OCI-M2 (cell line): ENCODE results near the gene PKDREJ.
"Not testable (repeated sequence)": the region's sequence is repeated elsewhere in the genome, so short reads cannot be mapped to it uniquely, and the experiment has no call there.

Experiments used
- DNase-seq: peaks from one replicate; lab custom pipeline; 2025; ENCODE audit not compliant: unreplicated experiment; lab: John Stamatoyannopoulos, UW

PKDREJ gene

DNA sequence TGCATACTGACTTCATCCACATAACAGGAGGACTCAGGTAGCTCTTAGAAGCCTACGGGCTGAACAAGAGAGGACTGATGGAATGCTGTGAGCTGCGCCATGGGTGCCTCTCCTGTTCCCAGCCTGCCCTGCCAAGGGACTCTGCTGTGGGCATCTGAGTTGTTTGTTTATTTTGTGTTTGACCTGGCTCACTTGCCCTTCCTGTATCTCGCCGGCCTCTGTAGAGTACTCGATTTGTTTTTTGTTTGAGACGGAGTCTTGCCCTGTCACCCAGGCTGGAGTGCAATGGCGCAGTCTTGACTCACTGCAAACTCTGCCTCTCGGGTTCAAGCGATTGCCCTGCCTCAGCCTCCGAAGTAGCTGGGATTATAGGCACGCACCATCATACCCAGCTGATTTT, 6.4 kb upstream of the PKDREJ start:
- no peak for DNase-seq

DNA sequence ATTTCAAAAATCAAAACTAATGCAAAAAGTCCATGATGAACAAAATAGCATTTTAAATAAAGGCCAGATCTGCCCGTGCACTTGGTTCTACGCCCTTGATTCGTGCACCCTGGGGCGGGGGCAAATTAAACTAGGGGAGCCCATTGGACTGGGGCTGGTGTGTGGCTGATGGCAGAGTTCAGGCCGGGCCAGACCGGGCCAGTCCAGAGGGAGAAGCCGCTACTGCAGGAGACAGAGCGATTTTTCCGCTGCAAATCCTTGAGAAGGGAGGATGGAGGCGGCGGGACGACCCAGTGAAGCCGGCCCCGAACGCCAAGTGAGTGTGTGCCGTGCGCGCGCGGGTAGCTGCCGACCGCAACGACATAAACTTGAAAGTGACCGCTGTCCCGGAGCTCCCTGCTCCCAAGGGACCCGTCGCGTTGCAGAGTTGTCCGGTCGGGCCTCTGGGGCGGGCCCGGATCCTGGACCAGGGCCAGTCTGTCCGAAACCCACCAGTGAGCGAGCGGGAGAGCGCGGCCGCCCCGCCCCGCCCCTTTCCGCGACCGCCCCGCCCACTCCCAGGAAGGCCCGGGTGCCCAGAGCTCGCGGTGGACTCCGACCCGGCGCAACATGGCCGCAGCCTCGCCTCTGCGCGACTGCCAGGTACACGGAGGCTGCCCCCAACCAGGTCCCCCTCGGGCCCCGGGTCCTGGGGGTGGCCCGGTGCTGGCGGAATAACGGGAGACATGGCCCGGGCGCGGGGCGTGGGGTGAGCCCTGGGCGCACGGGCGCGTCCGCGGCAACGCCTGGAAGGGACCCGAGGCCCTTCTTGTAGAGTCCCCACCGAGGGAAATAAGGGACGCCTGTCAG, 4.5 kb upstream of the PKDREJ start, which contains the start of gene TTC38:
Gene TTC38 (plus strand): TSS at position 578 of the 849 bp plus-strand sequence. CDS start 32 bp downstream, at position 610.
- no peak for DNase-seq

DNA sequence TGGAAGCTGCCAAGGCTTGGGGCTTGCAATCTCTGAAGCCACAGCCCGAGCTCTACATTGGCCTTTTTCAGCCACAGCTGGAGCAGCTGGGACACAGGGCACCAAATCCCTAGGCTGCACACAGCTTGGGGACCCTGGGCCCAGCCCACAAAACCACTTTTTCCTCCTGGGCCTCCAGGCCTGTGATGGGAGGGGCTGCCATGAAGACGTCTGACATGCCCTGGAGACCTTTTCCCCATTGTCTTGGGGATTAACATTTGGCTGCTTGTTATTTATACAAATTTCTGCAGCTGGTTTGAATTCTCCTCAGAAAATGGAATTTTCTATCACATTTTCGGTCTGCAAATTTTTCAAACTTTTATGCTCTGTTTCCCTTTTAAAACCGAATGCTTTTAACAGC, 2.5 kb upstream of the PKDREJ start:
- not testable (repeated sequence) for DNase-seq

DNA sequence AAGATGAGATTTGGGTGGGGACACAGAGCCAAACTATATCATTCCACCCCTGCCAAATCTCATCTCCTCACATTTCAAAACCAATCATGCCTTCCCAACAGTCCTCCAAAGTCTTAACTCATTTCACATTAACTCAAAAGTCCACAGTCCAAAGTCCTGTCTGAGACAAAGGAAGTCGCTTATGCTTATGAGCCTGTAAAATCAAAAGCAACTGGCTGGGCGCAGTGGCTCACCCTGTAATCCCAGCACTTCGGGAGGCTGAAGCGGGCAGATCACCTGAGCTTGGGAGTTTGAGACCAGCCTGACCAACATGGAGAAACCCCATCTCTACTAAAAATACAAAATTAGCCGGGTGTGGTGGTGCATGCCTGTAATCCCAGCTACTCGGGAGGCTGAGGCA, 1.4 kb upstream of the PKDREJ start:
- not testable (repeated sequence) for DNase-seq

DNA sequence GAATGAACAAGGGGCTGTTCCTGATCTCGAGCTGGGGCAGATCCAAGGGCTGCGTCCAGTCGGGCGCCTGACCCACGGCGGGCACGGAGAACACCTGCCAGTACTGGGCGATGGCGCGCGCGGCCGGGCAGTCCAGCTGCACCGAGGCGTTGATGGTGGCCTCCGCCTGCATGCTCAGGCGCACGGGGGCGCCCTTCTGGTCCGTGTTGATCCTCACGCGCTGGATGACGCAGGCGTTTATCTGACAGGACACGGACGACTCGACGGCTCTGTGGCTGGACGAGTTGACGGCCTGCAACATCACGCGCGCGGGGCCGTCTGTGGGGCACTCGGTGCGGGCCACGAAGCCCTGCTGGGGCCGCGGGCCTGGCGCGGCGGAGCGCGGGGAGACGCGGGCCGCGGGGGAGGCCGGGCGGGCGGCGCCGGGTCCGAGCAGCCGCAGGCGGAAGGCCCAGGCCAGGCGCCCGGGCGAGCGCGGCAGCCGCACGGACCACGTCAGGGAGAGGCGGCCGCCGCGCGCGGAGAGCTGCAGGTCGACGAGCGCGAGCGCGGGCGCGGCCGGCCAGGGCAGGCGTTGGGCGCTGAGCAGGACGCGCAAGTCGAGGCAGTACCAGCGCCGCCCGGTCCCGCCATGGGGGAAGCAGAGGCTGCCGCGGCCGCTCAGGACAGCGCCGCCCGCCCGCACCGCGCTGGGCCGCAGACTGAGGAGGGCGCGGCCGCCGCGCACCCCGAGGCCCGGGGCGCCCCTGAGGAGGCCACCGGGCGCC, 511 bp downstream of the PKDREJ start:
- no peak for DNase-seq

DNA sequence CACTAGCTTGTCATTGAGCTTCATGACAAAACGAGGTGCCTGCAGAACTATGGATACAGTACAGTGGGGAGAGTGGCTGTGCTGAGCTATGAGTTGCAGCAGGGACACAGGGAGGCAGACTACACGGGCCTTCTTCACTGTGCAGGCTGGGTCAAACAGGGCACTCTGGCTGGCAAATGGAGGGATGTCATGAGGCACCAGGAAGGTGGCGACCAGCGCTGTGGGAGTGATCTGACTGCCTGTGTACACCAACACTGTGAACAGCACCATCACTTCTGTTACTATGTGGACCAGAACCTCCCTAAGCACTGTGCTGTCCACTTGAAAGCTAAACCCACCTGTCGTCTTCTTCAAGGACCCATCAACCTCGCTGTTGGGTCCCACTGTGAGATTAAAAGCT, 3.1 kb downstream of the PKDREJ start:
- DNase-seq = no peak

DNA sequence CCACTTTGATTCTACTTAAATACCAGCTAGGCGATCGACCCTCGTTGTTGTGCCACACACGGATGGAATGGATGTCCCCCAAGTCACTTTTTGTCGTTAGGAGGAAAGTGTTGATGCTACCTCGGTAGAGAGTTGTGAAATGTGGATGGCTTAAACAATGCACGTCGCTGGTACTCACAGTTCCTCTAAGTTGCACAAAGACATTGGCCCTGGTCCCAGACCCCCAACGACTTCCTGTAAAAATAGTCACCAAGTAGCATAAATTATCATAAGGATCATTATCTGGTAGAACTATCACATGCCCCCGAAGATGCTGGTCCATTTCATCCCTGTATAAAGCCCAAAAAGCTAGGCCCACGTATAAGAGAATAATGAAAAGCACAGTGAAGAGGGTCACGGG, 3.8 kb downstream of the PKDREJ start:
- no peak for DNase-seq

DNA sequence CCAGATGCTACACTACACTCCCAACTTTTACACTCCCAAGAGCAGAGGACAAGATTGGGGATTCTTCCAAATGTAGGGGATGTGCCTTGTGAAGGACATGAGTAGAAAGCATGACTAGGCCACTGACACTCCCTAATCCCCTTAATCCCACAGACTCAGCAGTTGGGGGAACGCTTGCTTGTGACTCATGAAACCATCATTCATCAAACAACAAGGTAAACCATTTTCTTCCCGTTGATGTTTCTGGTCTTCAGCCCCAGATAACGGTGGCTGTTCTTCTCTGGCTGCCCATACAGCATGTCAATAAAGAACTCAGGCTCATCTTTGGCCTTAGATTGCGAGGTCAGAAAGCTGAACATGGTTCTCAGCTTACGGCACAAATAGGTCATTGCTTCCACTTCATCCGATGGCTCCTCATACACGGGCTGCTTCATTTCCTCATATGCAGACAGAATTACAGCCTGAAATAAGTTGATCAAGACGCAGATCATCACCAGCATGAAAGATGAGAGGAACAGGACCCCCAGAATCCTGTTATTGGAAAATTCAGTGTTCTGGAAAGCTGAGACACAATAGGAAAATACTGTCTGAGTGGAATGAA, 6.7 kb downstream of the PKDREJ start:
- no peak for DNase-seq

DNA sequence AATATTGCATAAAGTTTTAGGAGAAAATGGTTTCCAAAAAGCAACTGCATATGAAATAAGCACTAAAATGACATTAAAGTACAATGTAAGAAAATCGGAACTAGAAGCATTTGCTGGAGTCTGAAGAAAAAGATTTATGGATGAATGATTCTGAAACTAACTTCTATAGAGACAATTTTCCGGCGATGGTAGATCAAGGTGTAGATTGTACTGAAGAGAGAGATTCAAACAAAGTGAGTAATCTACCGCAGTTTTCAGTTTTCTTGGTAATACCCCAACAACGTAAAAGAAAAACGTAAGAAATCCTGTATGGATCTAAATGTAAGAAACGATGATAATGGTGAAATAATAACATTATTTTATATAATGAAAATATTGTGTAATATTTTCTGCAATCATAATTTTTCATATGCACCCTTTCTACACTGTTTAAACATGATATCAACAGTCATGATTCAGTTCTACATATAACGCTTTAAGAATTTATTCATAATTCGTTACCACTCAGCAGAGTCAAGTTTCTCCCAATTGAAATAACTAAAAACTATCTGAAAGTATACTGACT, 11.2 kb downstream of the PKDREJ start:
- DNase-seq = no peak

DNA sequence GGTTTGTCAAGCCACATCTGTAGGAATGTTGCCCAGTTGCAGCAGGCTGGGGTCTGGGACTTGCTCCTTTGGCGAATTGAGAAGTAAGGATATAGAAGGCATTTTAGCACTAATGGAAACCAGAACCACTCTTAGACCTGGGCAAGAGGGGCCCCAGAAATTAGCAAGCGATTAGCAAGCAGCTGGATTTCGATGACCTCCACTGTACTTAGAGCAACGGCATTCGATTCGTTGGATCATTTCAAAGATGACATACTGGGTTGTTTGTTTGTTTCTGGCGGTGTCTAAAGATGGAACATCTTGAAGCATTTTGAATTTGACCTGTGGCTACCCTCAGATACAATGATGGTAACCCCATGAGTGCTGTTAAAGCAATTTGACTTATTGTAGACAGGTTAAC, 11.9 kb downstream of the PKDREJ start:
- no peak for DNase-seq

DNA sequence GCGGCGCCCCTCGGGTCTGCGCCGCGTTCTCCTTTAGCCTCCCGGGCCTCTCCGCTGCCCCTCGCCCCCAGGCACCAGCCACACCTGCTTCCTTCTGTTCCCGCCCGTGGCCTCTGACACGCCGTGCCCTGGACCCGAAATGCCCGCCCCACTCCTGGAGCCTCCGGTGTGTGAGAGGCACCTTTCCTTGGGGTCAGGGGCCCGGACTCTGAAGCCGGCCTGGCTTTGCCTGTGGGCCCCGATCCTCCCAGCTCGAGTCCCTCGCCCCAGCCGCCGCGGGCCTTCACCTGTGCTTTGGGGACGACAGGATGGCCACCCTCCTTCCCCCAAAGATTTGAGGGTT, 12.4 kb downstream of the PKDREJ start:
- no peak for DNase-seq

DNA sequence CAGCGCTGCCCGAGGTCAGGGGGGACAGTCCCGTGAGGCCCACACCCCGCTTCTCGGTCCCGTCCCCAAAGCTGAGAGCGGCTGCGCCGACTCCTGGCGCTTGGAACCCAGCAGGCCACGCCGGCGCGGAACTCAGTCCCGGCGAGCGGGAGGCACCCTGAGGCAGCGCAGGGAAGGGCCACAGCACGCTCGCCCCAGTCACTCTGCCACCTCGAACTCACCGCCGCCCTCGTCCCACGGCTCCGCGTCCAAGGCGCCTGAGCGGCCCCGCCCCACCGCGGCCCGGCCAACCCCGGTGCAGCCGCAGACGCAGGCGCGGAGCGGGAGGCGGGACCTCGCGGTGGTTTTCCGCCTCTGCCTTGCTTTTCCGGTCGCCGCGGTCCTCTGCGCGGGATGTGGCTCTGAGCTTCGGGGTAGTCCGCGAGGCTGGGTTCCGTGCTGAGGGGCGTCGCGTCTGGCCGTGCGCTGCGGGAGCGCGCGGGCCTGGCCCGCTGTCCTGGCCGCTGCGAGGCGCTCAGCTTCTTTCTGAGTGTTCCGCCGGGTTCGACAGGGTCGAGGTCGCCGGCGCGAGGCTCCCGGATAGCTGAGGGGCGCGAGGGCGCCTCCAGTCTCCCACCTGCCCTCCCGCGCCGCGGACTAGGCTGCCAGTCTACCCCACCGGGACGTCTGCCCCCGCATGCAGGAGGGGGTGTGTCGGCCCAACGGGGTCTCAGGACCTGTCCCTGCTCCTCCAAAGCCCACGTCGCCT, 12.9 kb downstream of the PKDREJ start, which contains the start of gene CDPF1:
Gene CDPF1 (minus strand): TSS at position 259 of the 748 bp plus-strand sequence. CDS start 2,009 bp downstream, outside the sequence.
- DNase-seq = no peak

DNA sequence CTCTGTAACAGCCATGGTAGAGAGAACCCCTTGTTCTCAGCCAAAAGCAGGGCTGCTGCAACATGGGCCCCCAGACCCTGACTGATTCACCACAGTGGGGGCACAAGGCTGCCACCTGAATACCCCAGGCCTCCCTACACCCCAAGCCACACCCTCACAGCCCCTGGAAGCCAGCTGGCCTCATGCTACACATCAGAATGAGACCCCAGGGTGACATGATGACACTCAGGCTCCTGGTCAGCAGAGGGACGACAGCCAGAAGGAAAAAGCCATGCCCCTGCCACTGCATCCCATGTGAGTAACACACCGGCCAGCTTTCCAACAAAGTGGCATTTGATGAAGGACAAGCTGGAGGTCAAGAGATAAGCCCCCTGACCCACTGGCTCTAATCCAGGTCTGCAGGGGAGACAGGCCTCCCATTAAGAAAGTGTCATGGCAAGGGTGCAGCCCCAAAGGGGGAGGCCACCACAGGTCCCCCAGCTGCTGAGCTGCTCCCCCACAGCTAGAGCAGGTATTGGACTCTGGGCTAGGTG, 15.6 kb downstream of the PKDREJ start:
- DNase-seq = no peak

DNA sequence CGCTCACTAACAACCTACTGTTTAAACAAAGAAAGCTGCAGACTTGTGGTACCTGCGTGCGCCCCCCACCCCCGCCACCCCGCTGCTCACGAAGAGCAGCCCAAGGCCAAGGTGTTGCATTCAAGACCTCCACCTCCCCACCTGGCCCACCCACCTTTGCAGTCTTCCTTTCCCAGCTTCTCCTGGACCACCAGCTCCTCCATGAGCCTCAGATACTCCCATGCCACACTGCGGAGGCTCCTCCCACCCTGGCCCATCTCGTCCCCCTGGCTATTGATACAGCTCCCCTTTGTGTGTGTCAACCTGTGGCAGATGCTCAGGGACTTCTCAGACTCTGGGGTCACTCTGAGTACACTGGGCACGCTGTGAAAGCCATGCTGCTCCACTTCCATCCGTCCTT, 17.0 kb downstream of the PKDREJ start:
- no peak for DNase-seq

DNA sequence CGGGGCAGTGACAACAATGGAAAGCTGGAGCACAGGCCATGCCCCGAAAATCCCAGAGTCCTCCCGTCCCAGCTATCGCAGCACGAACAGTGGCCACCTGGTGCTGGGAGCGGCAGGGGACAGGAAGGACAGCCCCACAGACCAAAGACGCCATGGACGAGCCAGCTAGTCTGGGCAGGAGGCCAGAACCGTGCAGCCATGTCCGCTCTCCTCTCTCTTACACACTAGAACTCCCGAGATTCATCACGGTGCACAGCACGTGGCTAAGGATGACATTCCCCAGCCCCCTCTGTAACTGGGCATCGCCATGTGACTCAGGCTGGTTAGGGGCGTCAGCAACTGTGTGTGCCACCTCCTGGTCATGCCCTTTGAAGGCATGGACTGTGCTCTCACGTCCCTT, 17.6 kb downstream of the PKDREJ start:
- DNase-seq = no peak

DNA sequence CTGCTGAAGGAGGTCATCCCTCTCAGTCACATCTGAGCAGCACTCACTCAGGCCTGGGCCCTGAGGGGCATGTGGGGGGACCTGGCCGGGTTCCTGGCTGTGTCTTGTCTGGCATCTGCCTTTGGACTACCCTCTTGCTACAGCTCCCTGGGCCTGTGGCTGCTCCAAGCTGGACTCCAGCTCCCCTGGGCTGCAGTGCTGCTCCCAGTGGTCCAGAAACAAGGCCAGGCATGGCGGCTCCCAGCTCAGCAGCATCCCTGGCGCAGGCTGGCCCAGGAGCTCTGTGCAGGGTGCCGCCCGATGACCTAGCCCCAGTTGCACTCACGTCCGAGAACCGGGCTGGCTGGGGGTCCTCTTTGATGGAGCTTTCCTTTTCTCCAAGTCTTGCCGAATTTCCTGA, 18.4 kb downstream of the PKDREJ start:
- no peak for DNase-seq

DNA sequence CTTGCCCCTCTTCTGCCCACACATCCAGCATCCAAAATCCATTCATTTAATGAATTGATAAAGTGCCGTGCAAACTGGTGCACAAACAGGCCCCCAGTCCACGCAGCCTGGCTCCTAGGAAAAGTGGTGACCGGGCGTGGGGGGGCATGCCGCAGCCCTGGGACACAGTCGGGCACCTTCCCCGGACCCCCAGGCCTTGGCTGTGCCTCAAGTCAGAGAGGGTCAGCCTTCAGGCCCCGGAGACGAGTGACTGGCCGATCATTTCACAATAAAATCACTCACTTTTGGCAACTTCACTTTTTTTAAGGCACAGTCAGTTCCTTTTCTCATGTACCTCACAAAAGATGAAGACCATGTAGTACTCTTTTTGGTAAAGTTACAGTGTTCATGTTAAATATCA, 21.1 kb downstream of the PKDREJ start:
- no peak for DNase-seq

DNA sequence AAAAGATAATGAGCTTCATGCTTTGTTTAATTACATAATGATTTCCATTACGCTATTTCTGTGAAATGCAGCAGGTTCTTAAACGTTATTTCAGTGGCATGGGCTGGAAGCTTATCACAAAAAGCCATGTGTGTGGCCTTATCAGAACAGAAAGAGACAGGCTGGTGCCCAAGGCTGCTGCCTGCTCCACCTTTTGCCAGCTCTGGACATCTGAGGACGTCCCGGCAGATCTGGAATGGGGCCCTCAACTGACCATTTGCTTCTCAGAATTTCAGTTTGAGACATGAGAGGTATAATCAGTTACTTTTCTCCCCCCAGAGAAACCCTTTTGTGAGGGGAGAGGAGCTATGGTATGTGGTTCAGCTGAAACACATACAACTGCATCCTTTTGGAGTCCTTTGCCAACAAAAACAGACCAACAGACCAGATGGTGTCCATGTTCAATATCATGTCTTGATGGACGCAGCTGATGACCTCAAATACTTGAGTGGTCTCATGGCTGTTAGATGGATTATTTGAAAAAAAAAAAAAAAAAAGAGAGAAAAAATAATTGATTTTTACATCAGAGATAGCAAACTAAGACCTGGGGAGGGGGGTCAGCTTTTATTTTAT, 21.6 kb downstream of the PKDREJ start:
- DNase-seq = no peak

DNA sequence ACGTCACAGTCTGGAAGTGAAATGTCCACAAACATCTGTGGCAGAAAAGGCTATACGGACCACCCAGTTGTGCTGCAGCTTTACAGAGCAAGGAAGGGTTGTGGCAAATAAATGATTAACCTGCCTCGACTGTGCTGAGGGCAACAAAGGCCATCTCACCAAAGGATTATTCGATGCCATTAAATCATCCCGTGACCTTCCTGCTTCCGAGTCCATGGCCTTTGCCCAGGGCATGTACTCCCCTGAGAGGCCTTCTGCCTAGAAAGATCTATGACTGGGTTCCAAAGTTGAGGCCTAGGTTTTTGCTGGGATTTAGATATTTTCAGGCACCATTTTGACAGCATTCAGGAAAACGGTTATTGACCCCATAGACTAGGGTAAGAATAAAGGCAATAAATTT, 22.2 kb downstream of the PKDREJ start:
- DNase-seq = no peak

DNA sequence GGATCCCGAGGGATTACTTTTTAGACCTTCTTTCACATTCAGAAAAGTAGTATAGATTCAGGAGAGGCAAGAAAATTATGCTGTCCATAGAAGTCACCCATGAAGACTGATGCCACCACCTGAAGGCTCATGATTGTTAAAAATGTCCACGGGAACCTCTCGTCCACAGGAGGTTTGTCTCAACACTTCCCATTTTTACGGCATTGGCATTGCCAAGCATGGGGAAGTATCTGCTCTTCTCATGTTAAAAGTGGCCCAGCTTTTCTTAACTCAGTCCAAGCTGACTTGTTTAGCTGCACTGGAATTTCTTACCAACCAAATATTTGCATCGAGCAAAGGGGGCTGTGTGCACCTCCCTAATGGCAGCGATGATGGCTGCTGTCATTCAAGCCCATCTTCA, 22.6 kb downstream of the PKDREJ start:
- DNase-seq = no peak
